H1 (cell line): Measurements from ENCODE around the gene MXRA7. TPM values are rescaled to one million over a fixed set of nuclear protein-coding genes. Genes with fewer than 3 reads are reported as not detected.

Experiments
- PHF8 ChIP-seq: fragments of 200-600 bp; sonication (generic); conservative IDR thresholded peaks from 2 replicates; pipeline ENCODE4 v1.7.1; 2012; ENCODE audit warnings: low read depth, mild to moderate bottlenecking, inconsistent platforms, low read length, moderate library complexity
- POLR2A ChIP-seq, 2 experiments: IDR thresholded peaks; 1 replicate in 1 of 2; 2 replicates in 1 of 2; pipeline ENCODE4 v1.6.1; 2011; ENCODE audit warnings: low read depth in 2 of 2, low read length in 2 of 2, mild to moderate bottlenecking in 2 of 2; ENCODE audit errors: control extremely low read depth in 1 of 2
- RBBP5 ChIP-seq: IDR thresholded peaks from 2 replicates; pipeline ENCODE4 v1.7.1; 2012; ENCODE audit warnings: low read depth, mild to moderate bottlenecking, inconsistent platforms, low read length, moderate library complexity, borderline replicate concordance
- TAF1 ChIP-seq: IDR thresholded peaks from 2 replicates; pipeline ENCODE4 v1.6.1; 2011; ENCODE audit warnings: mild to moderate bottlenecking, low read depth, low read length
- polyA plus RNA-seq, 7 experiments: library from polyadenylated mRNA; depleted of rRNA in 3 of 7; stranded (reverse) in 5 of 7; unstranded in 2 of 7; fragments of >200 nt in 5 of 7; fragments of 200-250 nt in 2 of 7; gene quantifications; 1 replicate in 5 of 7; 2 replicates in 1 of 7; 4 replicates in 1 of 7; pipeline versions ENCODE4 v1.2.1 to v1.2.3, GENCODE V29; 2011 to 2013; ENCODE audit warnings: missing spikeins in 2 of 7, mixed read lengths in 2 of 7
- total RNA-seq: library from RNA; stranded (reverse); fragmentation: NEBNext Ultra II Directional; extraction: Animal tissue kit (Norgen Biotek cat#: 25700); gene quantifications from 2 replicates; pipeline ENCODE4 v1.2.1, GENCODE V29; 2021

The MXRA7 gene
- total and polyA plus RNA-seq, 2 of the 8 experiments (the other 6 are each of a cell fraction or from before 2014, with no cell fraction given) = 17.8 to 26.6 TPM

DNA sequence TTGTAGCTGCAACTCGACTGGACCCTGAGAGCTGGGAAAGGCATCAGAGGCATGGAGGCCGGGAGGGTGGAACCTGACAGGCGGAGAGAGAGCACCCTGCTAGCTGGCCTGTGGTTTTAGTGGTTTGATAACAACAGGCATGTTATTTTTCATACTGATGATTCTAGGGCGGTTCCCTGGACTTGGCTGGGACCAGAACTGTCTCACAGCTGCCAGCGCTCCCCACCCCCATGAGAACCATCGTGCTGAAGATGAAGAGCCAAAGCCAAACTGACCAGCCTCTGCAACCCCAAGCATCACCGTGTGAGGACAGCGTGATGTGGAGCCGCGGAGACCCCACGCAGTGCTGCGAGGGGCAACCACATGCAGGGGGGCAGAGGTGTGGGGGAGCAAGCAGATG lies 28.5 kb downstream of the MXRA7 start (continued):
- no peak for TF ChIP-seq POLR2A (IDR thresholded peaks at IDR 0.05; ENCODE audit: control extremely low read depth in 1 of 2, low read depth in 2 of 2, low read length in 2 of 2)
- TF ChIP-seq PHF8 = no peak
- no peak for TF ChIP-seq RBBP5
- TF ChIP-seq TAF1 = no peak
- TF ChIP-seq, all 59 proteins: peak for 0
